Measurements from ENCODE around the gene MARK1.

DNA sequence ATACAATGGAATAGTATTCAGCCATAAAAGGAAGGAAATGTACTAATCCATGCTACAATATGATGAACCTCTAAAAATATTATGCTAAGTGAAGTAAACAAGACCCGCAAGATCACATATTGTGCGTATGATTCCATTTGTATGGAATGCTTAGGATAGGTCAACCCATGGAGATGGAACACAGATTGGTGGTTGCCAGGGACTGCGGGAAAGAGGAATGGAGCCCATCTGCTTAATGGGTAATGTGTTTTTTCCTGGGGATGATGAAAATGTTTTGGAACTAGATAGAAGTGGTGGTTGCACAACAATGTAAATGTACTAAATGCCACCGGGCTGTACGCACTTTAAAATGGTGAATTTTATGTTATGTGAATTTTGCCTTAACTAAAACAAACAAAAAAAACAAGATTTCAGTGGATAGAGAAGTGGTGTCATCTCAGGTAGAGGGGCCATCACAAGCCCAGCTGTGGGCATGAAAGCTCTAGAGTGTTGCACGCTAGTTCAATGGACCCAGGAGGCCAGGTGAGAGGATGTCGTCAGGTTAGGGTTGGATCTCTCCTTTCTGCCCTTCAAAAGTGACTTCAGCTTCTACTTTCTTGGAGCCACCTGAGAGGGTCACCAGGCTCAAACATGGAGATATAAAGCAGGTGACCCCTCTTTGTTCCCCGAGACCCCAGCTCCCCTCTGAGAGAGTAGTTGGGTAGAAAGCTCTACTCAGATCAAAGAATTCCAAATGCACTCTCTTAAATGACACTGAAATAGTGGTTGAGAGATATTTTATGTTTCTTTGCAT is 164.7 kb downstream of the MARK1 start:
- TF ChIP-seq CTCF (IDR thresholded peaks at IDR 0.05 in 2 of 3, conservative IDR thresholded peaks at IDR 0.05 in 1 of 3; ENCODE audit: control insufficient read depth in 2 of 3, extremely low read depth in 1 of 3, insufficient read depth in 1 of 3, low read depth in 3 of 3, low read length in 3 of 3) (no peak), ZSCAN29 (IDR thresholded peaks at IDR 0.05) (no peak), NR2F1 (conservative IDR thresholded peaks at IDR 0.05) (no peak)

Measured in GM12878 (cell line).